ENCODE measurements around the gene SERPINB1.

SERPINB1 gene

DNA sequence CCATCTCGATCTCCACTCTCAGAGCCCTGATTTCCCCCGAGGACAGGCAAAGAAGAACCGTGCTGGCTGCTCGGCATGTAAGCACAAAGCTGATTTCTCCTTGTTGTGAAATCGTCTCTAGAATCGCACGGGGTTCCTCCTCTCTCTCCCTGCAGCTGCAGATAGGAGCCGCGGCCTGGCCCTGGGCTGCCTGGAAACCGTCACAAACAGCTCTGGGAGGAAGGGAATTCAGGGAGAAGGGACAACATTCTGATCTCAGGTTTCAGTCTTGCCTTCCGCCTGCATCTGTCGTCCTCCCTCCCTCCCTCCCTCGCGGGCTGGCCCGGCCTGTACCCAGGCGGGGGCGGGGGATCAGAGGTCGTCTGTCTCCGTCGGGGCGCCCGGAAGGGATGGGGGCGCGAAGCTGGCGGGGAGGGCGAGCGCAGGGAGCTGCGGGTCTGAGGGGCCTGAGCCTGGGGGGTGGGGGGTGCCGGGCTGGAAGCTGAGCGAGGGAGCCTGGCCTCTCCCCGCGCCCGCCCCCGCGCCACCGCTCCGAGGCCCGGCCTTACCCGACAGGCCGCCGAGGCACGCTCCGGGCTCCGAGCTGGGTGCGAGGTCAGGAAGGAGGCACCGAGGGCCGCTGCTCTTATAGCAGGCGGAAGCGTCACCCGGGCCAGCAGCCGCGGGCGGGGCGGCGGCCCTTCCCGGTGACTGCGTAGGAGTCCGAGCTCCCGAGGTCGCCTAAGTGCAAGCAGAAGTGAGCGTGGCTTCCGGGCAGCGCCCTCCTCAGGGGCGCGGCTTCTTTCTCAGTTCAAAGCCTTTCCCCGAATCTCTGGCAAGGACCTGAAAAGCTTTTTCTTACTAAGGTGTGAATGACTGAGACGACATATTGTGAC is at the start of gene SERPINB1 (continued):
- TF ChIP-seq, protein P1, sequence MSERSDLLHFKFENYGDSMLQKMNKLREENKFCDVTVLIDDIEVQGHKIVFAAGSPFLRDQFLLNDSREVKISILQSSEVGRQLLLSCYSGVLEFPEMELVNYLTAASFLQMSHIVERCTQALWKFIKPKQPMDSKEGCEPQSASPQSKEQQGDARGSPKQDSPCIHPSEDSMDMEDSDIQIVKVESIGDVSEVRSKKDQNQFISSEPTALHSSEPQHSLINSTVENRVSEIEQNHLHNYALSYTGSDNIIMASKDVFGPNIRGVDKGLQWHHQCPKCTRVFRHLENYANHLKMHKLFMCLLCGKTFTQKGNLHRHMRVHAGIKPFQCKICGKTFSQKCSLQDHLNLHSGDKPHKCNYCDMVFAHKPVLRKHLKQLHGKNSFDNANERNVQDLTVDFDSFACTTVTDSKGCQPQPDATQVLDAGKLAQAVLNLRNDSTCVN (tag by site-specific recombination; optimal IDR thresholded peaks at IDR 0.05), result peak; percentile 80
- TF ChIP-seq PRDM1 (tag by site-specific recombination; IDR thresholded peaks at IDR 0.05) (no peak), ZFP69B (tag by site-specific recombination; IDR thresholded peaks at IDR 0.05) (no peak), ZIC2 (tag by site-specific recombination; IDR thresholded peaks at IDR 0.05) (no peak), ZNF626 (tag by site-specific recombination; IDR thresholded peaks at IDR 0.05) (no peak), ZNF560 (tag by site-specific recombination; IDR thresholded peaks at IDR 0.05; ENCODE audit: borderline replicate concordance) (no peak), ZNF792 (tag by site-specific recombination; IDR thresholded peaks at IDR 0.05) (no peak), ZNF514 (tag by site-specific recombination; IDR thresholded peaks at IDR 0.05) (no peak), ZNF585B (tag by site-specific recombination; IDR thresholded peaks at IDR 0.05) (no peak), ZNF776 (tag by site-specific recombination; IDR thresholded peaks at IDR 0.05; ENCODE audit: borderline replicate concordance) (no peak), ZNF610 (tag by site-specific recombination; IDR thresholded peaks at IDR 0.05; ENCODE audit: borderline replicate concordance) (no peak), KLF7 (tag by site-specific recombination; IDR thresholded peaks at IDR 0.05; ENCODE audit: borderline replicate concordance) (peak; percentile 80; the same call in 1 of the 2 replicates), ZNF175 (tag by site-specific recombination; IDR thresholded peaks at IDR 0.05) (no peak), ZNF174 (tag by site-specific recombination; IDR thresholded peaks at IDR 0.05) (no peak), ZBTB7A (tag by site-specific recombination; IDR thresholded peaks at IDR 0.05; ENCODE audit: low read depth) (no peak), ZNF548 (tag by site-specific recombination; IDR thresholded peaks at IDR 0.05) (no peak)
- TF ChIP-seq, protein P2, sequence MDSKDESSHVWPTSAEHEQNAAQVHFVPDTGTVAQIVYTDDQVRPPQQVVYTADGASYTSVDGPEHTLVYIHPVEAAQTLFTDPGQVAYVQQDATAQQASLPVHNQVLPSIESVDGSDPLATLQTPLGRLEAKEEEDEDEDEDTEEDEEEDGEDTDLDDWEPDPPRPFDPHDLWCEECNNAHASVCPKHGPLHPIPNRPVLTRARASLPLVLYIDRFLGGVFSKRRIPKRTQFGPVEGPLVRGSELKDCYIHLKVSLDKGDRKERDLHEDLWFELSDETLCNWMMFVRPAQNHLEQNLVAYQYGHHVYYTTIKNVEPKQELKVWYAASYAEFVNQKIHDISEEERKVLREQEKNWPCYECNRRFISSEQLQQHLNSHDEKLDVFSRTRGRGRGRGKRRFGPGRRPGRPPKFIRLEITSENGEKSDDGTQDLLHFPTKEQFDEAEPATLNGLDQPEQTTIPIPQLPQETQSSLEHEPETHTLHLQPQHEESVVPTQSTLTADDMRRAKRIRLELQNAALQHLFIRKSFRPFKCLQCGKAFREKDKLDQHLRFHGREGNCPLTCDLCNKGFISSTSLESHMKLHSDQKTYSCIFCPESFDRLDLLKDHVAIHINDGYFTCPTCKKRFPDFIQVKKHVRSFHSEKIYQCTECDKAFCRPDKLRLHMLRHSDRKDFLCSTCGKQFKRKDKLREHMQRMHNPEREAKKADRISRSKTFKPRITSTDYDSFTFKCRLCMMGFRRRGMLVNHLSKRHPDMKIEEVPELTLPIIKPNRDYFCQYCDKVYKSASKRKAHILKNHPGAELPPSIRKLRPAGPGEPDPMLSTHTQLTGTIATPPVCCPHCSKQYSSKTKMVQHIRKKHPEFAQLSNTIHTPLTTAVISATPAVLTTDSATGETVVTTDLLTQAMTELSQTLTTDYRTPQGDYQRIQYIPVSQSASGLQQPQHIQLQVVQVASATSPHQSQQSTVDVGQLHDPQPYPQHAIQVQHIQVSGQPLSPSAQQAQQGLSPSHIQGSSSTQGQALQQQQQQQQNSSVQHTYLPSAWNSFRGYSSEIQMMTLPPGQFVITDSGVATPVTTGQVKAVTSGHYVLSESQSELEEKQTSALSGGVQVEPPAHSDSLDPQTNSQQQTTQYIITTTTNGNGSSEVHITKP (tag by site-specific recombination; IDR thresholded peaks at IDR 0.05), result no peak
- TF ChIP-seq, protein P3, sequence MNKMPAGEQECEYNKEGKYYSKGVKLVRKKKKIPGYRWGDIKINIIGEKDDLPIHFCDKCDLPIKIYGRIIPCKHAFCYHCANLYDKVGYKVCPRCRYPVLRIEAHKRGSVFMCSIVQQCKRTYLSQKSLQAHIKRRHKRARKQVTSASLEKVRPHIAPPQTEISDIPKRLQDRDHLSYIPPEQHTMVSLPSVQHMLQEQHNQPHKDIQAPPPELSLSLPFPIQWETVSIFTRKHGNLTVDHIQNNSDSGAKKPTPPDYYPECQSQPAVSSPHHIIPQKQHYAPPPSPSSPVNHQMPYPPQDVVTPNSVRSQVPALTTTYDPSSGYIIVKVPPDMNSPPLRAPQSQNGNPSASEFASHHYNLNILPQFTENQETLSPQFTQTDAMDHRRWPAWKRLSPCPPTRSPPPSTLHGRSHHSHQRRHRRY (tag by site-specific recombination; IDR thresholded peaks at IDR 0.05), result no peak
- TF ChIP-seq, protein P4, sequence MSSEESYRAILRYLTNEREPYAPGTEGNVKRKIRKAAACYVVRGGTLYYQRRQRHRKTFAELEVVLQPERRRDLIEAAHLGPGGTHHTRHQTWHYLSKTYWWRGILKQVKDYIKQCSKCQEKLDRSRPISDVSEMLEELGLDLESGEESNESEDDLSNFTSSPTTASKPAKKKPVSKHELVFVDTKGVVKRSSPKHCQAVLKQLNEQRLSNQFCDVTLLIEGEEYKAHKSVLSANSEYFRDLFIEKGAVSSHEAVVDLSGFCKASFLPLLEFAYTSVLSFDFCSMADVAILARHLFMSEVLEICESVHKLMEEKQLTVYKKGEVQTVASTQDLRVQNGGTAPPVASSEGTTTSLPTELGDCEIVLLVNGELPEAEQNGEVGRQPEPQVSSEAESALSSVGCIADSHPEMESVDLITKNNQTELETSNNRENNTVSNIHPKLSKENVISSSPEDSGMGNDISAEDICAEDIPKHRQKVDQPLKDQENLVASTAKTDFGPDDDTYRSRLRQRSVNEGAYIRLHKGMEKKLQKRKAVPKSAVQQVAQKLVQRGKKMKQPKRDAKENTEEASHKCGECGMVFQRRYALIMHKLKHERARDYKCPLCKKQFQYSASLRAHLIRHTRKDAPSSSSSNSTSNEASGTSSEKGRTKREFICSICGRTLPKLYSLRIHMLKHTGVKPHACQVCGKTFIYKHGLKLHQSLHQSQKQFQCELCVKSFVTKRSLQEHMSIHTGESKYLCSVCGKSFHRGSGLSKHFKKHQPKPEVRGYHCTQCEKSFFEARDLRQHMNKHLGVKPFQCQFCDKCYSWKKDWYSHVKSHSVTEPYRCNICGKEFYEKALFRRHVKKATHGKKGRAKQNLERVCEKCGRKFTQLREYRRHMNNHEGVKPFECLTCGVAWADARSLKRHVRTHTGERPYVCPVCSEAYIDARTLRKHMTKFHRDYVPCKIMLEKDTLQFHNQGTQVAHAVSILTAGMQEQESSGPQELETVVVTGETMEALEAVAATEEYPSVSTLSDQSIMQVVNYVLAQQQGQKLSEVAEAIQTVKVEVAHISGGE (tag by site-specific recombination; conservative IDR thresholded peaks at IDR 0.05; ENCODE audit: low read depth), result 0 out of 2 replicates have a peak, but pooled peaks have one; percentile 6
- TF ChIP-seq, protein P5, sequence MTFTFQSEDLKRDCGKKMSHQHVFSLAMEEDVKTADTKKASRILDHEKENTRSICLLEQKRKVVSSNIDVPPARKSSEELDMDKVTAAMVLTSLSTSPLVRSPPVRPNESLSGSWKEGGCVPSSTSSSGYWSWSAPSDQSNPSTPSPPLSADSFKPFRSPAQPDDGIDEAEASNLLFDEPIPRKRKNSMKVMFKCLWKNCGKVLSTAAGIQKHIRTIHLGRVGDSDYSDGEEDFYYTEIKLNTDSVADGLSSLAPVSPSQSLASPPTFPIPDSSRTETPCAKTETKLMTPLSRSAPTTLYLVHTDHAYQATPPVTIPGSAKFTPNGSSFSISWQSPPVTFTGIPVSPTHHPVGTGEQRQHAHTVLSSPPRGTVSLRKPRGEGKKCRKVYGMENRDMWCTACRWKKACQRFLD (tag by site-specific recombination; IDR thresholded peaks at IDR 0.05), result no peak
- TF ChIP-seq, protein P6, sequence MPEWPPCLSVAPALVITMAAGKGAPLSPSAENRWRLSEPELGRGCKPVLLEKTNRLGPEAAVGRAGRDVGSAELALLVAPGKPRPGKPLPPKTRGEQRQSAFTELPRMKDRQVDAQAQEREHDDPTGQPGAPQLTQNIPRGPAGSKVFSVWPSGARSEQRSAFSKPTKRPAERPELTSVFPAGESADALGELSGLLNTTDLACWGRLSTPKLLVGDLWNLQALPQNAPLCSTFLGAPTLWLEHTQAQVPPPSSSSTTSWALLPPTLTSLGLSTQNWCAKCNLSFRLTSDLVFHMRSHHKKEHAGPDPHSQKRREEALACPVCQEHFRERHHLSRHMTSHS (tag by site-specific recombination; IDR thresholded peaks at IDR 0.05), result no peak
- TF ChIP-seq, protein P7, sequence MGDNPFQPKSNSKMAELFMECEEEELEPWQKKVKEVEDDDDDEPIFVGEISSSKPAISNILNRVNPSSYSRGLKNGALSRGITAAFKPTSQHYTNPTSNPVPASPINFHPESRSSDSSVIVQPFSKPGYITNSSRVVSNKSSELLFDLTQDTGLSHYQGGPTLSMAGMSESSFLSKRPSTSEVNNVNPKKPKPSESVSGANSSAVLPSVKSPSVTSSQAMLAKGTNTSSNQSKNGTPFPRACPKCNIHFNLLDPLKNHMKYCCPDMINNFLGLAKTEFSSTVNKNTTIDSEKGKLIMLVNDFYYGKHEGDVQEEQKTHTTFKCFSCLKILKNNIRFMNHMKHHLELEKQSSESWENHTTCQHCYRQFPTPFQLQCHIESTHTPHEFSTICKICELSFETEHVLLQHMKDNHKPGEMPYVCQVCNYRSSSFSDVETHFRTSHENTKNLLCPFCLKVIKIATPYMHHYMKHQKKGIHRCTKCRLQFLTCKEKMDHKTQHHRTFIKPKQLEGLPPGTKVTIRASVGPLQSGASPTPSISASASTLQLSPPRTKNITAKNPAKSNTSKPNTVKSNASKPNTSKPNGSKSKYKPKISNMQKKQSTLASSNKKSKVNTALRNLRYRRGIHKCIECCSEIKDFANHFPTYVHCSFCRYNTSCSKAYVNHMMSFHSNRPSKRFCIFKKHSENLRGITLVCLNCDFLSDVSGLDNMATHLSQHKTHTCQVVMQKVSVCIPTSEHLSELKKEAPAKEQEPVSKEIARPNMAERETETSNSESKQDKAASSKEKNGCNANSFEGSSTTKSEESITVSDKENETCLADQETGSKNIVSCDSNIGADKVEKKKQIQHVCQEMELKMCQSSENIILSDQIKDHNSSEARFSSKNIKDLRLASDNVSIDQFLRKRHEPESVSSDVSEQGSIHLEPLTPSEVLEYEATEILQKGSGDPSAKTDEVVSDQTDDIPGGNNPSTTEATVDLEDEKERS (tag by site-specific recombination; IDR thresholded peaks at IDR 0.05), result peak; percentile 70; the same call in 1 of the 2 replicates
